Measurements from ENCODE around the gene PBXIP1. TPM values are rescaled to one million over a fixed set of nuclear protein-coding genes. Genes with fewer than 3 reads are reported as not detected.

PBXIP1 gene
- total and polyA plus RNA-seq, 2 of the 13 experiments (the other 11 are each of a cell fraction or from before 2014, with no cell fraction given), result 16.3 to 31.9 TPM

DNA sequence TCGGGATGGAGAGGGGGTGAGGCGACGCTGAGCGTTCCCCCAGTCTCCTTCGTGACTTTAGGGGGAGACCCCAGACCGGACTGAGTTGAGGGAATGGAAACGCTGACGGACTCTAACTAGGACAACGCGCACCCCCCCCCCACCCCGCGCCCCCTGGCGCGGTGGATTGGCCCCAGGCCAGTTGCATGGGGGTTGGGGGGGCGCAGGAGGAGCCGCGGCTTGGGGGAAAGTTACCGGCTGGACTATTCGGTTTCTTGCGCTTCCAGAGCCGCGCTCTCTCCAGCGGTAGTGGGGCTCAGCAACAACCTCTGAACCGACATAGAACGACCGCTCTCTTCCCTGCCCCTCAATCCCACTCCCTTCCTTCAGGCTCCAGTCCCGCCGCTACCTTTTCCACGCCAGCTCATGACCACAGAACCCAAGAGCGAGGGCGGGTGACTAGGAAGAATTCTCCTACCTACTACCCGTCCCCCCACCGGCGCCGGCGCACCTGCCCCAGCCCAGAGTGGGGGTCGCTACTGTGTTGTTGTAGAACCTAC lies 47.4 kb upstream of the PBXIP1 start (continued):
- TF ChIP-seq, protein P1, sequence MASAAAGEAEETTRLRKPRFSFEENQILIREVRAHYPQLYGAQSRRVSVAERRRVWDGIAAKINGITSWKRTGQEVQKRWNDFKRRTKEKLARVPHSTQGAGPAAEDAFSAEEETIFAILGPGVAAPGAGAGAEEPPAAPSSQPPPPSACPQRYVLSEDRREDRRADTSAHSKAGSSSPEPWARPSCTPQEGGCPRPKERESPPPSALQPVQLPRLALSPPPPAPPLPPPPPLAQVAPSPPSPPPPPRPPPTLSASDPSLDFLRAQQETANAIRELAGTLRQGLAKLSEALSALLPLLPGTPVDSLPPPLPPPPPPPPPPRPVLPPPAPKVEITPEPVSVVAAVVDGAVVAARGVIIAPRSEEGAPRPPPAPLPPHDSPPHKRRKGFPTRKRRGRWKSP (CRISPR knock-in tag; IDR thresholded peaks at IDR 0.05), result peak; percentile 50
- TF ChIP-seq SNAI1 (CRISPR knock-in tag; IDR thresholded peaks at IDR 0.05; ENCODE audit: borderline replicate concordance) (no peak), SAP130 (CRISPR knock-in tag; IDR thresholded peaks at IDR 0.05; ENCODE audit: low read depth) (peak; percentile 9; the same call in 1 of the 2 replicates), KDM5A (IDR thresholded peaks at IDR 0.05; ENCODE audit: borderline replicate concordance, low read length) (0 out of 2 replicates have a peak, but pooled peaks have one; percentile 24), ZNF564 (CRISPR knock-in tag; IDR thresholded peaks at IDR 0.05) (no peak), SALL1 (CRISPR knock-in tag; IDR thresholded peaks at IDR 0.05) (no peak), ZNF17 (CRISPR knock-in tag; IDR thresholded peaks at IDR 0.05) (0 out of 2 replicates have a peak, but pooled peaks have one; percentile 59), ZNF34 (CRISPR knock-in tag; IDR thresholded peaks at IDR 0.05; ENCODE audit: borderline replicate concordance) (no peak), RBFOX2 (IDR thresholded peaks at IDR 0.05; ENCODE audit: low read depth, low read length) (peak; percentile 46), ZNF709 (CRISPR knock-in tag; IDR thresholded peaks at IDR 0.05) (peak; percentile 68; the same call in 1 of the 2 replicates), CCDC6 (CRISPR knock-in tag; IDR thresholded peaks at IDR 0.05) (peak; percentile 55; the same call in 1 of the 2 replicates), BRCA1 (CRISPR knock-in tag; IDR thresholded peaks at IDR 0.05) (no peak), ZNF549 (CRISPR knock-in tag; IDR thresholded peaks at IDR 0.05) (no peak), ZNF878 (CRISPR knock-in tag; IDR thresholded peaks at IDR 0.05) (0 out of 2 replicates have a peak, but pooled peaks have one; percentile 43), ZNF136 (CRISPR knock-in tag; IDR thresholded peaks at IDR 0.05; ENCODE audit: low read depth) (no peak), ZNF768 (CRISPR knock-in tag; IDR thresholded peaks at IDR 0.05) (0 out of 2 replicates have a peak, but pooled peaks have one; percentile 28), REL (CRISPR knock-in tag; conservative IDR thresholded peaks at IDR 0.05) (no peak), ISL2 (CRISPR knock-in tag; IDR thresholded peaks at IDR 0.05) (no peak), AGO2 (optimal IDR thresholded peaks at IDR 0.05; ENCODE audit: low read depth, low read length) (peak; percentile 78)
- TF ChIP-seq, protein P2, sequence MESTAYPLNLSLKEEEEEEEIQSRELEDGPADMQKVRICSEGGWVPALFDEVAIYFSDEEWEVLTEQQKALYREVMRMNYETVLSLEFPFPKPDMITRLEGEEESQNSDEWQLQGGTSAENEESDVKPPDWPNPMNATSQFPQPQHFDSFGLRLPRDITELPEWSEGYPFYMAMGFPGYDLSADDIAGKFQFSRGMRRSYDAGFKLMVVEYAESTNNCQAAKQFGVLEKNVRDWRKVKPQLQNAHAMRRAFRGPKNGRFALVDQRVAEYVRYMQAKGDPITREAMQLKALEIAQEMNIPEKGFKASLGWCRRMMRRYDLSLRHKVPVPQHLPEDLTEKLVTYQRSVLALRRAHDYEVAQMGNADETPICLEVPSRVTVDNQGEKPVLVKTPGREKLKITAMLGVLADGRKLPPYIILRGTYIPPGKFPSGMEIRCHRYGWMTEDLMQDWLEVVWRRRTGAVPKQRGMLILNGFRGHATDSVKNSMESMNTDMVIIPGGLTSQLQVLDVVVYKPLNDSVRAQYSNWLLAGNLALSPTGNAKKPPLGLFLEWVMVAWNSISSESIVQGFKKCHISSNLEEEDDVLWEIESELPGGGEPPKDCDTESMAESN (CRISPR knock-in tag; conservative IDR thresholded peaks at IDR 0.05), result 0 out of 2 replicates have a peak, but pooled peaks have one; percentile 29
- TF ChIP-seq, protein P3, sequence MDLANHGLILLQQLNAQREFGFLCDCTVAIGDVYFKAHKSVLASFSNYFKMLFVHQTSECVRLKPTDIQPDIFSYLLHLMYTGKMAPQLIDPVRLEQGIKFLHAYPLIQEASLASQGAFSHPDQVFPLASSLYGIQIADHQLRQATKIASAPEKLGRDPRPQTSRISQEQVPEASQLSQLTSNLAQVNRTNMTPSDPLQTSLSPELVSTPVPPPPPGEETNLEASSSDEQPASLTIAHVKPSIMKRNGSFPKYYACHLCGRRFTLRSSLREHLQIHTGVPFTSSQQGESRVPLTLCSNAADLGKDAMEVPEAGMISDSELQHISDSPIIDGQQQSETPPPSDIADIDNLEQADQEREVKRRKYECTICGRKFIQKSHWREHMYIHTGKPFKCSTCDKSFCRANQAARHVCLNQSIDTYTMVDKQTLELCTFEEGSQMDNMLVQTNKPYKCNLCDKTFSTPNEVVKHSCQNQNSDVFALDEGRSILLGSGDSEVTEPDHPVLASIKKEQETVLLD (CRISPR knock-in tag; IDR thresholded peaks at IDR 0.05; ENCODE audit: low read depth), result 0 out of 2 replicates have a peak, but pooled peaks have one; percentile 27
- TF ChIP-seq, protein P4, sequence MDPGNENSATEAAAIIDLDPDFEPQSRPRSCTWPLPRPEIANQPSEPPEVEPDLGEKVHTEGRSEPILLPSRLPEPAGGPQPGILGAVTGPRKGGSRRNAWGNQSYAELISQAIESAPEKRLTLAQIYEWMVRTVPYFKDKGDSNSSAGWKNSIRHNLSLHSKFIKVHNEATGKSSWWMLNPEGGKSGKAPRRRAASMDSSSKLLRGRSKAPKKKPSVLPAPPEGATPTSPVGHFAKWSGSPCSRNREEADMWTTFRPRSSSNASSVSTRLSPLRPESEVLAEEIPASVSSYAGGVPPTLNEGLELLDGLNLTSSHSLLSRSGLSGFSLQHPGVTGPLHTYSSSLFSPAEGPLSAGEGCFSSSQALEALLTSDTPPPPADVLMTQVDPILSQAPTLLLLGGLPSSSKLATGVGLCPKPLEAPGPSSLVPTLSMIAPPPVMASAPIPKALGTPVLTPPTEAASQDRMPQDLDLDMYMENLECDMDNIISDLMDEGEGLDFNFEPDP (CRISPR knock-in tag; conservative IDR thresholded peaks at IDR 0.05), result 0 out of 2 replicates have a peak, but pooled peaks have one; percentile 13
